GM18861 (cell line): Measurements from ENCODE around the gene OBP2A.

Experiments used
- ATAC-seq: cut with Tn5 transposase; IDR thresholded peaks from one replicate; pipeline ENCODE4 v1.9.1; 2021; ENCODE audit not compliant: unreplicated experiment

The OBP2A gene

GRCh38 chr9:135592331-135592590 lies 46.3 kb downstream of the OBP2A start:
- no peak for ATAC-seq

- ATAC-seq: no peak
These were observed 46.7 kb downstream of the OBP2A start for GRCh38 chr9:135592625-135593024.

- no peak for ATAC-seq
These were observed 50.3 kb downstream of the OBP2A start for GRCh38 chr9:135596211-135596610.
